Vagina (tissue), 2 donors: ENCODE results near the gene MAP6D1.

Experiments
- POLR2AphosphoS5 ChIP-seq, 2 donors: sonication (generic); formaldehyde crosslinking; IDR thresholded peaks; one replicate each; pipeline ENCODE4 v1.9.0; 2017; ENCODE audit warnings: antibody characterized with exemption in 2 of 2, mild to moderate bottlenecking in 2 of 2, low read depth in 1 of 2; ENCODE audit not compliant: insufficient read depth in 1 of 2
- TF ChIP-seq, protein P1 (sequence below), 3 experiments: fragments of 450-650 bp in 2 of 3; fragments of 200-600 bp in 1 of 3; sonication (generic) in 1 of 3; IDR thresholded peaks; one replicate each; pipeline ENCODE4 v1.5.1; 2017 to 2019; ENCODE audit warnings: antibody characterized with exemption in 3 of 3, mild to moderate bottlenecking in 2 of 3, moderate library complexity in 2 of 3

DNA sequence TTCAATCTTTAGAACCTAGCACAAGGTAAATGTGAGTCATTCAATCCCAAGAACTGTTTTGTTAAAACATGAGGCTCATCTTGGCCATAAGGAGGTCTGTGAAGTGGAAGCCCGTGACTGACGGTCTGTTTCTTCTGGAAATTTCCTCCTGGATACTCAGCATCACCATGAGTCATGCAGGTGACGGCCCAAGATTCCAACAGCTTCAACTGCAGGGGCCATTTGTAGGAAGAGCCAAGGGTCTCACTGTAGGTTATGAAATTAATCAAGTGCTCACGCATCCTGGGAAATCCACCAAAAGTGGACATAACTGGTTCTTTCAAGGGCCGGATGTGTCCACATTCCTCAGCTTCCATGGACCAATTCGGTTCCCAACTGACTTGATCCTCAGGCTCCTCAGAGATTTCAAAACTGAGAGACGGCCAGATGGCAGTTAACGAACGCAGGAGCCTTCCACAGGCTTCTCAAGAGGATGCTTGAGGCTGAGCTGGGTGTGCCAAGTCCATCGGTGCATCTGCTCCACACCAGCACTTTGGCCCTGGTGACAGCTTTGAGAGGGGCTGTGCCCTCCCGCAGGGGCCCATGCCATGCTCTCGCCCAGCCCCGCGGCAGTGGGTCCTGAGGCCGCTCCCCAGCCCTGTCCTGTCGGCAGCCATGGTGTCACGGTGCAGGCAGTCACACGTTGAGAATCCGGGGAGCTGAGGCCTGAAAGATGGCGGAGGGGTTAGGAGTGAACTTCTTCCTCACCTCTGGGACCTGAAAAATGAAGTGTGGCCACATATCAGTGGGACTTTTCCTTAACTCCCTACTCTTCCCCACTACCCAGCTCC lies 8.5 kb downstream of the MAP6D1 start:
- TF ChIP-seq POLR2AphosphoS5 (IDR thresholded peaks at IDR 0.05; ENCODE audit: insufficient read depth in 1 of 2, low read depth in 1 of 2): no peak
- TF ChIP-seq, protein P1, sequence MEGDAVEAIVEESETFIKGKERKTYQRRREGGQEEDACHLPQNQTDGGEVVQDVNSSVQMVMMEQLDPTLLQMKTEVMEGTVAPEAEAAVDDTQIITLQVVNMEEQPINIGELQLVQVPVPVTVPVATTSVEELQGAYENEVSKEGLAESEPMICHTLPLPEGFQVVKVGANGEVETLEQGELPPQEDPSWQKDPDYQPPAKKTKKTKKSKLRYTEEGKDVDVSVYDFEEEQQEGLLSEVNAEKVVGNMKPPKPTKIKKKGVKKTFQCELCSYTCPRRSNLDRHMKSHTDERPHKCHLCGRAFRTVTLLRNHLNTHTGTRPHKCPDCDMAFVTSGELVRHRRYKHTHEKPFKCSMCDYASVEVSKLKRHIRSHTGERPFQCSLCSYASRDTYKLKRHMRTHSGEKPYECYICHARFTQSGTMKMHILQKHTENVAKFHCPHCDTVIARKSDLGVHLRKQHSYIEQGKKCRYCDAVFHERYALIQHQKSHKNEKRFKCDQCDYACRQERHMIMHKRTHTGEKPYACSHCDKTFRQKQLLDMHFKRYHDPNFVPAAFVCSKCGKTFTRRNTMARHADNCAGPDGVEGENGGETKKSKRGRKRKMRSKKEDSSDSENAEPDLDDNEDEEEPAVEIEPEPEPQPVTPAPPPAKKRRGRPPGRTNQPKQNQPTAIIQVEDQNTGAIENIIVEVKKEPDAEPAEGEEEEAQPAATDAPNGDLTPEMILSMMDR (IDR thresholded peaks at IDR 0.05): no peak
